HG03196 (cell line): Measurements from ENCODE around the gene PER3.
"Not testable (repeated sequence)": the region's sequence is repeated elsewhere in the genome, so short reads cannot be mapped to it uniquely, and the experiment has no call there.

Source experiments
- ATAC-seq: cut with Tn5 transposase; IDR thresholded peaks from one replicate; pipeline ENCODE4 v1.9.1; 2021; ENCODE audit not compliant: unreplicated experiment

The PER3 gene

GRCh38 chr1:7778133-7778628, 5.9 kb upstream of the PER3 start:
- ATAC-seq, result no peak

GRCh38 chr1:7780976-7781375, 3.1 kb upstream of the PER3 start:
- no peak for ATAC-seq

- no peak for ATAC-seq
Observed at GRCh38 chr1:7781501-7781900, 2.6 kb upstream of the PER3 start.

- ATAC-seq, result no peak
Observed at GRCh38 chr1:7781923-7782495, 2.1 kb upstream of the PER3 start.

GRCh38 chr1:7783178-7783711, 846 bp upstream of the PER3 start:
- no peak for ATAC-seq

GRCh38 chr1:7784492-7785071, 491 bp downstream of the PER3 start:
- no peak for ATAC-seq

- no peak for ATAC-seq
Observed at GRCh38 chr1:7785108-7785507, 1.0 kb downstream of the PER3 start.

GRCh38 chr1:7786795-7787194, 2.7 kb downstream of the PER3 start:
- no peak for ATAC-seq

GRCh38 chr1:7789828-7790227, 5.7 kb downstream of the PER3 start:
- no peak for ATAC-seq

- not testable (repeated sequence) for ATAC-seq
Observed at GRCh38 chr1:7791027-7791426, 6.9 kb downstream of the PER3 start.

GRCh38 chr1:7795406-7795805, 11.3 kb downstream of the PER3 start:
- ATAC-seq, result no peak

GRCh38 chr1:7805460-7805859, 21.4 kb downstream of the PER3 start:
- ATAC-seq, result no peak

GRCh38 chr1:7808253-7808844, 24.3 kb downstream of the PER3 start:
- no peak for ATAC-seq

- no peak for ATAC-seq
Observed at GRCh38 chr1:7809742-7810141, 25.7 kb downstream of the PER3 start.

- no peak for ATAC-seq
Observed at GRCh38 chr1:7810395-7810794, 26.3 kb downstream of the PER3 start.

- ATAC-seq, result no peak
Observed at GRCh38 chr1:7811476-7811875, 27.4 kb downstream of the PER3 start.

GRCh38 chr1:7813677-7814373, 29.7 kb downstream of the PER3 start:
- ATAC-seq, result no peak

GRCh38 chr1:7821282-7821681, 37.2 kb downstream of the PER3 start:
- no peak for ATAC-seq

GRCh38 chr1:7824701-7825100, 40.6 kb downstream of the PER3 start:
- ATAC-seq, result no peak

GRCh38 chr1:7826363-7826762, 42.3 kb downstream of the PER3 start:
- ATAC-seq, result no peak

- no peak for ATAC-seq
Observed at GRCh38 chr1:7827126-7827955, 43.2 kb downstream of the PER3 start.
